ENCODE data around the gene OBI1. TPM values are rescaled to one million over a fixed set of nuclear protein-coding genes. Genes with fewer than 3 reads are reported as not detected.

The OBI1 gene
- total RNA-seq, 1 donor: 18.1 TPM

GRCh38 chr13:78609464-78610205 lies 49.3 kb downstream of the OBI1 start:
- no peak for TF ChIP-seq CTCF (IDR thresholded peaks at IDR 0.05; ENCODE audit: insufficient read depth, low read depth, low read length)
- DNase-seq (ENCODE audit: low read depth): no peak
- H3K4me3 ChIP-seq (ENCODE audit: low read depth, low read length): peak overlapping the region; percentile 63

- peak overlapping the region; percentile 63 for H3K4me3 ChIP-seq (ENCODE audit: low read depth, low read length)
- TF ChIP-seq CTCF (IDR thresholded peaks at IDR 0.05; ENCODE audit: insufficient read depth, low read depth, low read length): no peak
- no peak for DNase-seq (ENCODE audit: low read depth)
These were observed 50.1 kb downstream of the OBI1 start for GRCh38 chr13:78608688-78609463.

DNA sequence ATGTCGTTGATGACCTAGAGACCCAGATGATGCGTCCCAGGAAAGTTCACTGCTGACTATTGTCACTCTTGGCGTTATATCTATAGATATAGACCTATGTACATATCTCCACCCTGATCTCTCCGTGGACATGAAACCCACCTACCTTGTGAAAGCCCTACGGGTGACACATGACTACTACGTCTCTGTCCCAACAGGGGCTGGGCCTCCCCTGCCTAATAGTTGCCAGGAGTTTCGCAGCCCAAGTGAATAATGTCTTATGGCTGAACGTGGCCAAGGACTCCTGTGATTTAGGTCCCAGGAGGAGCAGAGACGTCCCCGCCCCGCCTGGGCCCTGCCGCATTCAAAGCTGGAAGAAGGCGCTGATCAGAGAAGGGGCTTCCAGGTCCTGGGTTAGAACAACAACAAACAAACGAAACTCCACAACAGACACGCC lies 50.7 kb downstream of the OBI1 start:
- TF ChIP-seq CTCF (IDR thresholded peaks at IDR 0.05; ENCODE audit: insufficient read depth, low read depth, low read length): no peak
- peak overlapping the region; percentile 63 for H3K4me3 ChIP-seq (ENCODE audit: low read depth, low read length)
- no peak for DNase-seq (ENCODE audit: low read depth)

- DNase-seq (ENCODE audit: low read depth): no peak
- no peak for TF ChIP-seq CTCF (IDR thresholded peaks at IDR 0.05; ENCODE audit: insufficient read depth, low read depth, low read length)
These were observed 51.3 kb downstream of the OBI1 start for GRCh38 chr13:78607409-78608251.

GRCh38 chr13:78606471-78607408 lies 52.2 kb downstream of the OBI1 start:
- H3K4me3 ChIP-seq (ENCODE audit: low read depth, low read length): no peak overlapping the region
- DNase-seq (ENCODE audit: low read depth): no peak
- no peak for TF ChIP-seq CTCF (IDR thresholded peaks at IDR 0.05; ENCODE audit: insufficient read depth, low read depth, low read length)

More at GRCh38 chr13:78607409-78608251, 51.3 kb downstream of the OBI1 start:
- no peak overlapping the region for H3K4me3 ChIP-seq (ENCODE audit: low read depth, low read length)
